ENCODE results near the gene CCBE1.
A peak's percentile ranks its signal among the peaks of the same experiment; 100 is the strongest.
"Not testable (repeated sequence)": the region's sequence is repeated elsewhere in the genome, so short reads cannot be mapped to it uniquely, and the experiment has no call there.

CCBE1 gene

GRCh38 chr18:59697236-59697932, at the start of gene CCBE1:
Gene CCBE1, minus strand, starts transcription at chr18:59697423.
- no peak within 1 kb of the TSS for H3K27ac ChIP-seq
- TF ChIP-seq CTCF (IDR thresholded peaks at IDR 0.05): peak; percentile 99
- no peak for TF ChIP-seq ZFX (IDR thresholded peaks at IDR 0.05; ENCODE audit: borderline replicate concordance)

GRCh38 chr18:59744271-59744721, 47.1 kb upstream of the CCBE1 start:
- no peak overlapping the region for H3K27ac ChIP-seq

GRCh38 chr18:59743566-59743965, 46.3 kb upstream of the CCBE1 start:
- TF ChIP-seq ZFX (IDR thresholded peaks at IDR 0.05; ENCODE audit: borderline replicate concordance) (no peak), CTCF (IDR thresholded peaks at IDR 0.05) (no peak)
- H3K27ac ChIP-seq: no peak overlapping the region

More at GRCh38 chr18:59744271-59744721, 47.1 kb upstream of the CCBE1 start:
- TF ChIP-seq CTCF (IDR thresholded peaks at IDR 0.05) (no peak), ZFX (IDR thresholded peaks at IDR 0.05; ENCODE audit: borderline replicate concordance) (no peak)

- no peak overlapping the region for H3K27ac ChIP-seq
- TF ChIP-seq ZFX (IDR thresholded peaks at IDR 0.05; ENCODE audit: borderline replicate concordance): no peak
- TF ChIP-seq CTCF (IDR thresholded peaks at IDR 0.05): no peak
Measured at GRCh38 chr18:59742325-59743111, 45.3 kb upstream of the CCBE1 start.

- TF ChIP-seq CTCF (IDR thresholded peaks at IDR 0.05): no peak
- TF ChIP-seq ZFX (IDR thresholded peaks at IDR 0.05; ENCODE audit: borderline replicate concordance): no peak
- no peak overlapping the region for H3K27ac ChIP-seq
Measured at GRCh38 chr18:59740141-59740540, 42.9 kb upstream of the CCBE1 start.

- H3K27ac ChIP-seq: no peak overlapping the region
- TF ChIP-seq CTCF (IDR thresholded peaks at IDR 0.05) (no peak), ZFX (IDR thresholded peaks at IDR 0.05; ENCODE audit: borderline replicate concordance) (no peak)
Measured at GRCh38 chr18:59737776-59738300, 40.6 kb upstream of the CCBE1 start.

GRCh38 chr18:59737335-59737734, 40.1 kb upstream of the CCBE1 start:
- H3K27ac ChIP-seq: not testable (repeated sequence)
